Immature natural killer cell (primary cell): ENCODE data around the gene ZYG11A. TPM values are rescaled to one million over a fixed set of nuclear protein-coding genes. Genes with fewer than 3 reads are reported as not detected.
A peak's percentile ranks its signal among the peaks of the same experiment; 100 is the strongest.
"Not testable (repeated sequence)": the region's sequence is repeated elsewhere in the genome, so short reads cannot be mapped to it uniquely, and the experiment has no call there.

Experiments used
- DNase-seq, 3 donors: peaks; one replicate each; pipeline ENCODE4 v3.0.0; 2022; ENCODE audit warnings: mixed read lengths in 1 of 3
- H3K27ac Mint-ChIP-seq, 6 donors: one replicate each; pipeline ENCODE4 v1.8.0; 2020; ENCODE audit warnings: mixed read lengths in 6 of 6, mild to moderate bottlenecking in 5 of 6, inconsistent platforms in 4 of 6, moderate library complexity in 3 of 6
- H3K27me3 Mint-ChIP-seq, 3 donors: one replicate each; pipeline ENCODE4 v1.8.0; 2020 to 2021; ENCODE audit warnings: low read depth in 3 of 3, mild to moderate bottlenecking in 3 of 3, mixed read lengths in 3 of 3, moderate library complexity in 3 of 3, inconsistent platforms in 1 of 3
- H3K36me3 Mint-ChIP-seq, 3 donors: one replicate each; pipeline ENCODE4 v1.8.0; 2020; ENCODE audit warnings: mixed read lengths in 3 of 3, inconsistent platforms in 2 of 3, mild to moderate bottlenecking in 2 of 3
- H3K4me1 Mint-ChIP-seq, 2 donors: one replicate each; pipeline ENCODE4 v1.8.0; 2020; ENCODE audit warnings: inconsistent platforms in 2 of 2, mild to moderate bottlenecking in 2 of 2, mixed read lengths in 2 of 2, moderate library complexity in 1 of 2
- H3K4me3 Mint-ChIP-seq, 5 donors: one replicate each; pipeline ENCODE4 v1.8.0; 2020; ENCODE audit warnings: mild to moderate bottlenecking in 5 of 5, mixed read lengths in 5 of 5, inconsistent platforms in 3 of 5, moderate library complexity in 3 of 5
- H3K9me3 Mint-ChIP-seq, 6 donors: one replicate each; pipeline ENCODE4 v1.8.0; 2020; ENCODE audit warnings: mild to moderate bottlenecking in 6 of 6, mixed read lengths in 6 of 6, inconsistent platforms in 4 of 6, moderate library complexity in 3 of 6
- polyA plus RNA-seq, 3 donors: library from polyadenylated mRNA; unstranded; fragments of 300-500 nt; fragmentation: Illumina TruSeq; gene quantifications; one replicate each; pipeline ENCODE4 v1.2.3, GENCODE V29; 2021

The ZYG11A gene
- polyA plus RNA-seq: not detected

GRCh38 chr1:52842643-52843310 is at the start of gene ZYG11A:
Gene ZYG11A, plus strand, starts transcription at chr1:52842760. Its CDS starts 124 bp downstream, at chr1:52842884.
- H3K4me1 Mint-ChIP-seq: peaks cover 7 to 13% of the 10 kb centered on the region in 2 donors
- H3K27ac Mint-ChIP-seq: no peak within 1 kb of the TSS
- H3K4me3 Mint-ChIP-seq: peak within 1 kb of the TSS; percentile 71 to 79 (median 73)
- peaks cover 12 to 25% (median 18%) of the 10 kb centered on the region in 3 donors for H3K27me3 Mint-ChIP-seq
- H3K36me3 Mint-ChIP-seq: no peaks in the 10 kb centered on the region
- DNase-seq: peak; percentile 56 to 72 (median 68)
- H3K9me3 Mint-ChIP-seq: peaks cover 0 to 3% (median 0%) of the 10 kb centered on the region in 6 donors

- H3K27me3 Mint-ChIP-seq, H3K9me3 Mint-ChIP-seq, H3K4me3 Mint-ChIP-seq, DNase-seq, H3K4me1 Mint-ChIP-seq: not testable (repeated sequence)
- H3K36me3 Mint-ChIP-seq: peaks cover 4 to 17% (median 5%) of the 10 kb centered on the region in 3 donors
- peak overlapping the region in 1 of 6 donors; percentile 73 for H3K27ac Mint-ChIP-seq
Measured at GRCh38 chr1:52793717-52794116, 48.8 kb upstream of the ZYG11A start.

GRCh38 chr1:52795464-52795863 is 47.1 kb upstream of the ZYG11A start:
- no peak for DNase-seq
- peak overlapping the region in 1 of 6 donors; percentile 53 for H3K27ac Mint-ChIP-seq
- H3K9me3 Mint-ChIP-seq: no peaks in the 10 kb centered on the region
- no peak overlapping the region for H3K4me3 Mint-ChIP-seq
- H3K27me3 Mint-ChIP-seq: no peaks in the 10 kb centered on the region
- peaks cover 0 to 14% (median 5%) of the 10 kb centered on the region in 3 donors for H3K36me3 Mint-ChIP-seq
- no peaks in the 10 kb centered on the region for H3K4me1 Mint-ChIP-seq

- peaks cover 0 to 11% (median 5%) of the 10 kb centered on the region in 3 donors for H3K36me3 Mint-ChIP-seq
- H3K27ac Mint-ChIP-seq: no peak overlapping the region
- no peaks in the 10 kb centered on the region for H3K4me1 Mint-ChIP-seq
- H3K27me3 Mint-ChIP-seq: no peaks in the 10 kb centered on the region
- no peak overlapping the region for H3K4me3 Mint-ChIP-seq
- no peaks in the 10 kb centered on the region for H3K9me3 Mint-ChIP-seq
- no peak for DNase-seq
Measured at GRCh38 chr1:52798331-52798730, 44.2 kb upstream of the ZYG11A start.

- Mint-ChIP-seq H3K36me3 (peaks cover 0 to 10% (median 0%) of the 10 kb centered on the region in 3 donors), H3K27ac (no peak overlapping the region), H3K4me1 (no peaks in the 10 kb centered on the region), H3K27me3 (no peaks in the 10 kb centered on the region), H3K4me3 (no peak overlapping the region), H3K9me3 (no peaks in the 10 kb centered on the region)
- DNase-seq: no peak
Measured at GRCh38 chr1:52801011-52801410, 41.5 kb upstream of the ZYG11A start.

- H3K36me3 Mint-ChIP-seq, H3K27ac Mint-ChIP-seq: not testable (repeated sequence)
Measured at GRCh38 chr1:52804083-52804482, 38.5 kb upstream of the ZYG11A start.

GRCh38 chr1:52814465-52814864 is 28.1 kb upstream of the ZYG11A start:
- no peak overlapping the region for H3K27ac Mint-ChIP-seq
- no peak overlapping the region for H3K4me3 Mint-ChIP-seq
- no peaks in the 10 kb centered on the region for H3K4me1 Mint-ChIP-seq
- H3K27me3 Mint-ChIP-seq: peaks cover 0 to 1% (median 0%) of the 10 kb centered on the region in 3 donors
- H3K9me3 Mint-ChIP-seq: no peaks in the 10 kb centered on the region
- no peak for DNase-seq
- peaks cover 8 to 31% (median 13%) of the 10 kb centered on the region in 3 donors for H3K36me3 Mint-ChIP-seq

More at GRCh38 chr1:52804083-52804482, 38.5 kb upstream of the ZYG11A start:
- H3K4me1 Mint-ChIP-seq, DNase-seq, H3K4me3 Mint-ChIP-seq, H3K27me3 Mint-ChIP-seq, H3K9me3 Mint-ChIP-seq: not testable (repeated sequence)

GRCh38 chr1:52820830-52821229 is 21.7 kb upstream of the ZYG11A start:
- H3K27ac Mint-ChIP-seq, H3K4me3 Mint-ChIP-seq, H3K9me3 Mint-ChIP-seq, H3K27me3 Mint-ChIP-seq, DNase-seq, H3K4me1 Mint-ChIP-seq: not testable (repeated sequence)
- peaks cover 7 to 18% (median 10%) of the 10 kb centered on the region in 3 donors for H3K36me3 Mint-ChIP-seq

GRCh38 chr1:52825868-52826267 is 16.7 kb upstream of the ZYG11A start:
- no peak for DNase-seq
- H3K4me3 Mint-ChIP-seq: no peak overlapping the region
- H3K27ac Mint-ChIP-seq: no peak overlapping the region
- no peaks in the 10 kb centered on the region for H3K9me3 Mint-ChIP-seq
- no peaks in the 10 kb centered on the region for H3K4me1 Mint-ChIP-seq
- no peaks in the 10 kb centered on the region for H3K27me3 Mint-ChIP-seq
- peaks cover 6 to 10% (median 9%) of the 10 kb centered on the region in 3 donors for H3K36me3 Mint-ChIP-seq

- Mint-ChIP-seq H3K36me3 (peaks cover 0 to 2% (median 0%) of the 10 kb centered on the region in 3 donors), H3K4me3 (no peak overlapping the region), H3K27me3 (peaks cover 0 to 9% (median 2%) of the 10 kb centered on the region in 3 donors), H3K9me3 (no peaks in the 10 kb centered on the region), H3K4me1 (no peaks in the 10 kb centered on the region), H3K27ac (no peak overlapping the region)
- no peak for DNase-seq
Measured at GRCh38 chr1:52834798-52835197, 7.8 kb upstream of the ZYG11A start.

GRCh38 chr1:52836035-52836434 is 6.5 kb upstream of the ZYG11A start:
- Mint-ChIP-seq H3K27ac (no peak overlapping the region), H3K27me3 (peaks cover 0 to 11% (median 2%) of the 10 kb centered on the region in 3 donors), H3K36me3 (peaks cover 0 to 2% (median 0%) of the 10 kb centered on the region in 3 donors), H3K4me3 (no peak overlapping the region), H3K4me1 (no peaks in the 10 kb centered on the region), H3K9me3 (no peaks in the 10 kb centered on the region)
- DNase-seq: no peak

GRCh38 chr1:52839175-52839574 is 3.4 kb upstream of the ZYG11A start:
- not testable (repeated sequence) for H3K4me3 Mint-ChIP-seq, H3K9me3 Mint-ChIP-seq, H3K27ac Mint-ChIP-seq, DNase-seq, H3K36me3 Mint-ChIP-seq
- H3K4me1 Mint-ChIP-seq: peaks cover 7 to 13% of the 10 kb centered on the region in 2 donors
- peaks cover 10 to 20% (median 11%) of the 10 kb centered on the region in 3 donors for H3K27me3 Mint-ChIP-seq

- H3K36me3 Mint-ChIP-seq, H3K27ac Mint-ChIP-seq, H3K9me3 Mint-ChIP-seq, H3K4me3 Mint-ChIP-seq, DNase-seq: not testable (repeated sequence)
- Mint-ChIP-seq H3K4me1 (peaks cover 7 to 13% of the 10 kb centered on the region in 2 donors), H3K27me3 (peaks cover 12 to 28% (median 18%) of the 10 kb centered on the region in 3 donors)
Measured at GRCh38 chr1:52845119-52845518, 2.6 kb downstream of the ZYG11A start.

- no peaks in the 10 kb centered on the region for H3K36me3 Mint-ChIP-seq
- peaks cover 0 to 3% (median 0%) of the 10 kb centered on the region in 6 donors for H3K9me3 Mint-ChIP-seq
- peaks cover 0 to 8% of the 10 kb centered on the region in 2 donors for H3K4me1 Mint-ChIP-seq
- peaks cover 10 to 18% (median 11%) of the 10 kb centered on the region in 3 donors for H3K27me3 Mint-ChIP-seq
- H3K27ac Mint-ChIP-seq: no peak overlapping the region
- DNase-seq: no peak
- no peak overlapping the region for H3K4me3 Mint-ChIP-seq
Measured at GRCh38 chr1:52848423-52848822, 5.9 kb downstream of the ZYG11A start.

- no peak for DNase-seq
- Mint-ChIP-seq H3K27me3 (peaks cover 0 to 8% (median 6%) of the 10 kb centered on the region in 3 donors), H3K36me3 (no peaks in the 10 kb centered on the region), H3K9me3 (no peaks in the 10 kb centered on the region), H3K4me1 (no peaks in the 10 kb centered on the region), H3K4me3 (no peak overlapping the region), H3K27ac (no peak overlapping the region)
Measured at GRCh38 chr1:52850951-52851350, 8.4 kb downstream of the ZYG11A start.
